AG09319 (cell line): Measurements from ENCODE around the gene PLA2G5.
"Not testable (repeated sequence)": the region's sequence is repeated elsewhere in the genome, so short reads cannot be mapped to it uniquely, and the experiment has no call there.

ENCODE experiments used
- DNase-seq: peaks from one replicate; pipeline ENCODE4 v3.0.0-alpha.2; 2010; ENCODE audit warnings: low read depth; ENCODE audit errors: extremely low read depth
- CTCF ChIP-seq: IDR thresholded peaks from 2 replicates; pipeline ENCODE4 v1.5.1; 2011; ENCODE audit warnings: low read depth, mild to moderate bottlenecking, inconsistent platforms, low read length, moderate library complexity

Gene PLA2G5

GRCh38 chr1:20069874-20070273 is at the start of gene PLA2G5:
PLA2G5 (plus strand) TSS chr1:20070194; CDS start chr1:20084831, 14,637 bp downstream.
- no peak for DNase-seq
- TF ChIP-seq CTCF = no peak

- DNase-seq = no peak
- TF ChIP-seq CTCF = no peak
Observed at GRCh38 chr1:20028125-20028524, 41.9 kb upstream of the PLA2G5 start.

GRCh38 chr1:20028726-20029125 is 41.3 kb upstream of the PLA2G5 start:
- DNase-seq = no peak
- no peak for TF ChIP-seq CTCF

GRCh38 chr1:20029178-20029912 is 40.6 kb upstream of the PLA2G5 start:
- DNase-seq = no peak
- no peak for TF ChIP-seq CTCF

- DNase-seq = not testable (repeated sequence)
Observed at GRCh38 chr1:20030436-20031151, 39.4 kb upstream of the PLA2G5 start.

- no peak for TF ChIP-seq CTCF
- DNase-seq = no peak
Observed at GRCh38 chr1:20031161-20031560, 38.8 kb upstream of the PLA2G5 start.

- no peak for DNase-seq
- TF ChIP-seq CTCF = no peak
Observed at GRCh38 chr1:20031836-20032235, 38.2 kb upstream of the PLA2G5 start.
